Lower leg skin (tissue), 4 donors: ENCODE data around the gene PNPLA2. TPM values are rescaled to one million over a fixed set of nuclear protein-coding genes. Genes with fewer than 3 reads are reported as not detected.

Experiments used
- DNase-seq, 2 donors: peaks; one replicate each; pipeline ENCODE4 v3.0.0-alpha.2; 2019; ENCODE audit warnings: low spot score in 2 of 2
- H3K4me3 ChIP-seq: fragments of 200-600 bp; sonication (generic); 2 replicates; pipeline ENCODE4 v1.5.1; 2017; ENCODE audit warnings: mild to moderate bottlenecking, low read depth; ENCODE audit not compliant: poor library complexity, severe bottlenecking
- POLR2A ChIP-seq, 2 donors: fragments of 450-650 bp; IDR thresholded peaks; one replicate each; pipeline ENCODE4 v1.6.1; 2016 to 2017; ENCODE audit warnings: antibody characterized with exemption in 2 of 2, mild to moderate bottlenecking in 1 of 2, moderate library complexity in 1 of 2
- WGBS, 2 donors: methylation state at CpG; one replicate each; pipeline ENCODE4 v1.1.5; 2018; 5-methylcytosine and 5-hydroxymethylcytosine counted together
- intact Hi-C: fragments of 100-400 bp; cut with DNase I; formaldehyde crosslinking; loops from one replicate; pipeline ENCODE4 v1.15.0; 2023; ENCODE audit warnings: low total_unique reads
- total RNA-seq, 4 donors: library from RNA; depleted of rRNA; stranded (reverse); fragments of >200 nt; gene quantifications; one replicate each; pipeline ENCODE4 v1.1.0, GENCODE V29; 2016
- TF ChIP-seq, protein P1 (sequence below), 3 donors: fragments of 450-650 bp; IDR thresholded peaks; one replicate each; pipeline ENCODE4 v1.5.1; 2016; ENCODE audit warnings: antibody characterized with exemption in 3 of 3, mild to moderate bottlenecking in 3 of 3, moderate library complexity in 2 of 3

Gene PNPLA2
- total RNA-seq, 4 donors from 2014 or later: 55.5 to 99.7 (median 72.4) TPM

DNA sequence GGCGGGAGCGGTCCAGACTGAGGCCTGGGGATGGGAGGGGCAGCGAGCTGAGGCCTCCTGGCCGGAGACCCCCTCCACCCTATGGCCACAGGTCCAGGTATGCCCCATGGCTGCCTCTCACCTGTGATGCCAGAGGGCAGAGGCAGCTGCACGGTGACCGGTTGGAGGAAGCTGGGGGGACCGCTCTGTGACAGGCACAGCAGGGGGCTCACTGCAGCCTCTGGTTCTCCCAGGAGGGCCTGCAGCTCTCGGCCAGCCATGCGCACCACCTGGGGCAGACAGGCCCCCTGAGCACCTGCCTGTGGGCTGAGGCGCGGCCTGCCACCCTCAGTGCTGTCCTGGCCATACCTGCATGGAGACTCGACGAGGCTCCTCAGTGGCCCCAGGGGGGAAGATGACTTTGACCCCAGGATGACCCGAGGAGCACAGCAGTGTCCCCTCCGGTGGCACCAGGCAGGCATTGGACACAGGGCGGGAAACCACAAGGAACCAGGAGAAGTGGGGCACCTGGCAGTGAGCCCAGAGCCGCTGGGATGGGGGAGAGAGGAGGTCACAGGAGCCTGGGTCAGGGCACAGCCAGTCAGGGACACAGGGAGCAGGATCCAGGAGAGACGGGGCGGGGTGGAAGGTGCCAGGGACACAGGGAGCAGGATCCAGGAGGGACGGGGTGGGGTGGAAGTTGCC is 17.5 kb upstream of the PNPLA2 start:
- H3K4me3 ChIP-seq: no peak overlapping the region
- TF ChIP-seq, protein P1, sequence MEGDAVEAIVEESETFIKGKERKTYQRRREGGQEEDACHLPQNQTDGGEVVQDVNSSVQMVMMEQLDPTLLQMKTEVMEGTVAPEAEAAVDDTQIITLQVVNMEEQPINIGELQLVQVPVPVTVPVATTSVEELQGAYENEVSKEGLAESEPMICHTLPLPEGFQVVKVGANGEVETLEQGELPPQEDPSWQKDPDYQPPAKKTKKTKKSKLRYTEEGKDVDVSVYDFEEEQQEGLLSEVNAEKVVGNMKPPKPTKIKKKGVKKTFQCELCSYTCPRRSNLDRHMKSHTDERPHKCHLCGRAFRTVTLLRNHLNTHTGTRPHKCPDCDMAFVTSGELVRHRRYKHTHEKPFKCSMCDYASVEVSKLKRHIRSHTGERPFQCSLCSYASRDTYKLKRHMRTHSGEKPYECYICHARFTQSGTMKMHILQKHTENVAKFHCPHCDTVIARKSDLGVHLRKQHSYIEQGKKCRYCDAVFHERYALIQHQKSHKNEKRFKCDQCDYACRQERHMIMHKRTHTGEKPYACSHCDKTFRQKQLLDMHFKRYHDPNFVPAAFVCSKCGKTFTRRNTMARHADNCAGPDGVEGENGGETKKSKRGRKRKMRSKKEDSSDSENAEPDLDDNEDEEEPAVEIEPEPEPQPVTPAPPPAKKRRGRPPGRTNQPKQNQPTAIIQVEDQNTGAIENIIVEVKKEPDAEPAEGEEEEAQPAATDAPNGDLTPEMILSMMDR (IDR thresholded peaks at IDR 0.05): no peak
- no peak for TF ChIP-seq POLR2A (IDR thresholded peaks at IDR 0.05)
- DNase-seq: no peak
- 83 to 90% methylated on average over 9 to 20 of the region's 20 CpGs for WGBS, 2 donors
- intact Hi-C loops: no loop called here

DNA sequence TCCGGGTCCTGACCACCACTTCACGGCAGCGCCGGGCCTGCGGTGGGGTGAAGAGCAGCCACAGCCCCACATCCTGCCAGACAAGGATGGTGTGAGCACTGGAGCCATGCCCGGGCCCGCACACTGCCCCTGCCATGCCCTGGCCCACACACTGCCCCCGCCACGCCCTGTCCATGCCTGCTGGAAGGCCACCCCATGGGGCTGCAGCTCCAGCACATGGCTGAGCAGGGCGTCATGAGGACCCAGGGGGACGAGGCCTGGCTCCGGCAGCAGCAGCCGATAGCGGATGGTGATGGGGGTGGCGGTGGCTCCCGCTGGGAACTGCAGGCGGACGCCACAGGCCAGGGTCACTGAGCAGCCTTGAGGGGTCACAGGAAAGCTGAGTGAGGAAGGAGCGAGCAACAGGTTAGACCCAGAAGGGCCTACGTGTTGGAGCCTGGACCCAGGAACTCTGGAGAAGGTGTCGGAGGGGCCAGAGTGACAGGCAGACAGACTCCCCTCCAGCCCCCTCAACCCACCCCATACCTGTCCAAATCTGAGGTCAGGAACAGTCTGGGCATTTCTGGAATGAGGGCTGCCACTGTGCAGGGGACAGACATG is 16.6 kb upstream of the PNPLA2 start:
- no peak for DNase-seq
- no peak overlapping the region for H3K4me3 ChIP-seq
- no peak for TF ChIP-seq POLR2A (IDR thresholded peaks at IDR 0.05)
- TF ChIP-seq, protein P1 (IDR thresholded peaks at IDR 0.05): no peak
- 95 to 97% methylated on average over 18 to 19 of the region's 21 CpGs for WGBS, 2 donors
- intact Hi-C loops: no loop called here

DNA sequence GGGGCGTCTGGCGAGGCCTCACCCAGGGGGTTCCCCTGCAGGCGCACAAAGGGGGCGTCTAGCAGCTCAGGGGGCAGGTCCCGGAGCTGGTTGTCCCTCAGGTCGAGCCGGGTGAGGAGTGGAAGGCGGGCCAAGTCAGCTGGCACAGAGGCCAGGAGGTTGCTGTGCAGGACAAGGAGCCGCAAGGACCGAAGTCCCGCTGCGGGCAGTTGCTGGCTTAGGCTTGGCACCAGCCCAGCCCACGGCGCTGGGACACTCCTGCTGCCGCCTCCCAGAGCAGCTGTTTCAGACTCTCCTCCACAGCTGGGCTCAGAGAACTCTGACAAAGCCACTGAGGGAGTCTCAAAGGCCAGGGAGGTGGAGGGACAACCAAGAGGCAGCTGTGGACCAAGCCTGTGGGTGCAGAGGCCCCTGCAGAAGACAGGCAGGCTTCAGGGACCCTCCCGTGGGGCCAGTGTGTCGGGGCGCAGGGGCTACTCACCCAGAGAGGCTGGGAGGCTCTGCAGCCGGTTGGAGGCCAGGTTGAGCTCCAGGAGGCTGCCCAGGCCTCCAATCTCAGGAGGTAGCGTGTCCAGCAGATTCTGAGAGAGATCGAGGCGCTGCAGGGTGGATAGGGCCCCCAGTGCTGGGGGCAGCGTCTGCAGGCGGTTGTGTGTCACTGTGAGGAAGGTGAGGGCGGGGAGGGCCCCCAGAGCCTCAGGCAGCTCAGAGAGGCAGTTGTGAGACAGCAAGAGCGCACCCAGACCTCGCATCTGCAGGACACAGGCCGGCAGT is 15.8 kb upstream of the PNPLA2 start:
- TF ChIP-seq, protein P1 (IDR thresholded peaks at IDR 0.05): no peak
- no peak for TF ChIP-seq POLR2A (IDR thresholded peaks at IDR 0.05)
- DNase-seq: no peak
- WGBS, 2 donors: 90 to 91% methylated on average over 26 to 28 of the region's 28 CpGs
- intact Hi-C loops: no loop called here
- H3K4me3 ChIP-seq: no peak overlapping the region

DNA sequence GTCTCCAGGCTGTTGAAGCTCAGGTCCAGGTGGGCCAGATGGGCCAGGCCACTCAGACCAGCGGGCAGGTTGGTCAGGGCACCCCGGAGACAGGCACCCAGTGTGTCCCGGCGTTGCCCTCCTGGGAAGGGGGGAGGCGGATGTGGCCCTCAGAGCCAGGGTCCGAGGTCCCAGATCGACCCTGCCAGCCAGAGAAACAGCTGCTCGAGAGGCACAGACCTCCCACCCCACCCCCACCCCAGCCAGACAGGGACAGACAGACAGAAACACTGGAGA is 15.3 kb upstream of the PNPLA2 start:
- TF ChIP-seq POLR2A (IDR thresholded peaks at IDR 0.05): no peak
- TF ChIP-seq, protein P1 (IDR thresholded peaks at IDR 0.05): no peak
- H3K4me3 ChIP-seq: no peak overlapping the region
- DNase-seq: no peak
- intact Hi-C loops: no loop called here
- 89% methylated on average over 8 of the region's 8 CpGs; no CpG with 5 or more reads in 1 of the 2 donors for WGBS, 2 donors

DNA sequence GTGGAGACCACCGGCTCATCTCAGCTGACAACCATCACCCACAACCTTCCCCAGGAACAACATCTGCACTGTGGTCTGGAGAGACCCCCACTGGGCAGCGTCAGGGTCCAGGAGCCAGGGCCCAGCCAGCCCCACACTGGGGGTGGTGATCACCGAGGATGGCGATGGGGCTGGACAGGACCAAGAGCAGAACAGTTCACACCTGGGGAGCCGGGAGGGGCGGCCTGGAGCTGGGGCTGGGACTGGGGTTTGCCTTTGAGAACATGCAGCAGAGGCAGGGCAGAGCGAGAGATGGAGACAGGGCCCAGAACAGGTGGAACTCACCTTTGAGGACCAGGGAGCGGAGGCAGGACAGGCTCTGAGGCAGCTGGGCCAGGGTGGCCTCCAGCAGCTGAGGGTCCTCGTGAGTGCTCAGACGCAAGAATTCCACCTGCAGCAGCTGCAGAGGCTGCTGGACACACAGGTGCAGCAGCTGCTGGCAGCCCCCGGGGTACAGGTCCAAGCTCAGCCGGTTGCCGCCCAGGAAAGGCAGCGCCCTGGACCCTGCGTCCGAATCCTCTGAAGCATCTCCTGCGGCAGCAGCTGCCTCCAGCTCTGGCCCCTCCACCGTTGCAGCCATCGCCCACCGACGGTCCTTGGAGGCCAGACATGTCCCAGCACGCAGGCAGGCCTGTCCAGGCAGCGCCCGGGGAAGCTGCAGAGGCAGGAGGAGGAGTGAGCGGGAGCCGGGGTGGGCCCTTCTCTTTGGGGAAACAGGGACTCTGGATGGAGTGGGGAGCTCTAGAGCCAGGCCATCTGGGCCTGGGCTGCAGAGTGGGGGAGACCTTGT is 14.7 kb upstream of the PNPLA2 start:
- H3K4me3 ChIP-seq: no peak overlapping the region
- TF ChIP-seq, protein P1 (IDR thresholded peaks at IDR 0.05): no peak
- TF ChIP-seq POLR2A (IDR thresholded peaks at IDR 0.05): no peak
- intact Hi-C loops: no loop called here
- no peak for DNase-seq
- 46 to 51% methylated on average over 23 to 25 of the region's 26 CpGs for WGBS, 2 donors
